WTC11 (cell line): ENCODE data around the gene HMMR.

Experiments used
- SMAD4 ChIP-seq: sonication (generic); formaldehyde crosslinking; IDR thresholded peaks from 2 replicates; pipeline ENCODE4 v1.8.0; 2022; ENCODE audit warnings: mild to moderate bottlenecking, missing genetic modification reagents
- TF ChIP-seq, protein P1 (sequence below): fragments of 200-600 bp; IDR thresholded peaks from 2 replicates; pipeline ENCODE4 v1.8.0; 2022; ENCODE audit warnings: antibody characterized with exemption

DNA sequence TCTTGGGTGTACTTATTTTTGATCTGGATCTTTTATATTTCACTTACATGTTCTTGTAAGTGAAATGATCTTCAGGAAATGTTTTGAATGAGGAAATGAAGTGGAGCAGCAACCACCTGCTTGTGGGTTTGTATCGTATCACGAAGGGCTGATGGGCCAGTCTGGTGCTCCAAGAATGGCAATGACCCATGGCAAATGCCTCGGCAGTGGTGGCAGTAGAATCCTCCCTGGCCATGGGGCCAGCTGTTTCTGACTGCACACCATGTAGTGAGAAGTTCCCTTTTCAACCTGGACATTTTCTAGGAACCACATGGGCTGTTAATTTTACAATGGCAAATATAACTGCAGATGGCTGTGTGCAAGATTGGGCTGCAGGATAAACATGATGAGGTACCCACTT lies 74.9 kb downstream of the HMMR start:
- TF ChIP-seq, protein P1, sequence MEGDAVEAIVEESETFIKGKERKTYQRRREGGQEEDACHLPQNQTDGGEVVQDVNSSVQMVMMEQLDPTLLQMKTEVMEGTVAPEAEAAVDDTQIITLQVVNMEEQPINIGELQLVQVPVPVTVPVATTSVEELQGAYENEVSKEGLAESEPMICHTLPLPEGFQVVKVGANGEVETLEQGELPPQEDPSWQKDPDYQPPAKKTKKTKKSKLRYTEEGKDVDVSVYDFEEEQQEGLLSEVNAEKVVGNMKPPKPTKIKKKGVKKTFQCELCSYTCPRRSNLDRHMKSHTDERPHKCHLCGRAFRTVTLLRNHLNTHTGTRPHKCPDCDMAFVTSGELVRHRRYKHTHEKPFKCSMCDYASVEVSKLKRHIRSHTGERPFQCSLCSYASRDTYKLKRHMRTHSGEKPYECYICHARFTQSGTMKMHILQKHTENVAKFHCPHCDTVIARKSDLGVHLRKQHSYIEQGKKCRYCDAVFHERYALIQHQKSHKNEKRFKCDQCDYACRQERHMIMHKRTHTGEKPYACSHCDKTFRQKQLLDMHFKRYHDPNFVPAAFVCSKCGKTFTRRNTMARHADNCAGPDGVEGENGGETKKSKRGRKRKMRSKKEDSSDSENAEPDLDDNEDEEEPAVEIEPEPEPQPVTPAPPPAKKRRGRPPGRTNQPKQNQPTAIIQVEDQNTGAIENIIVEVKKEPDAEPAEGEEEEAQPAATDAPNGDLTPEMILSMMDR = no peak
- TF ChIP-seq SMAD4 = no peak
